ENCODE measurements around the gene ZBTB46.
"Not testable (repeated sequence)": the region's sequence is repeated elsewhere in the genome, so short reads cannot be mapped to it uniquely, and the experiment has no call there.

ZBTB46 gene

GRCh38 chr20:63814891-63815614 is 16.0 kb downstream of the ZBTB46 start:
- DNase-seq = no peak

- no peak for DNase-seq
Measured at GRCh38 chr20:63811491-63811875, 19.6 kb downstream of the ZBTB46 start.

GRCh38 chr20:63810730-63811490 is 20.2 kb downstream of the ZBTB46 start:
- DNase-seq = no peak

GRCh38 chr20:63809856-63810255 is 21.2 kb downstream of the ZBTB46 start:
- no peak for DNase-seq

DNA sequence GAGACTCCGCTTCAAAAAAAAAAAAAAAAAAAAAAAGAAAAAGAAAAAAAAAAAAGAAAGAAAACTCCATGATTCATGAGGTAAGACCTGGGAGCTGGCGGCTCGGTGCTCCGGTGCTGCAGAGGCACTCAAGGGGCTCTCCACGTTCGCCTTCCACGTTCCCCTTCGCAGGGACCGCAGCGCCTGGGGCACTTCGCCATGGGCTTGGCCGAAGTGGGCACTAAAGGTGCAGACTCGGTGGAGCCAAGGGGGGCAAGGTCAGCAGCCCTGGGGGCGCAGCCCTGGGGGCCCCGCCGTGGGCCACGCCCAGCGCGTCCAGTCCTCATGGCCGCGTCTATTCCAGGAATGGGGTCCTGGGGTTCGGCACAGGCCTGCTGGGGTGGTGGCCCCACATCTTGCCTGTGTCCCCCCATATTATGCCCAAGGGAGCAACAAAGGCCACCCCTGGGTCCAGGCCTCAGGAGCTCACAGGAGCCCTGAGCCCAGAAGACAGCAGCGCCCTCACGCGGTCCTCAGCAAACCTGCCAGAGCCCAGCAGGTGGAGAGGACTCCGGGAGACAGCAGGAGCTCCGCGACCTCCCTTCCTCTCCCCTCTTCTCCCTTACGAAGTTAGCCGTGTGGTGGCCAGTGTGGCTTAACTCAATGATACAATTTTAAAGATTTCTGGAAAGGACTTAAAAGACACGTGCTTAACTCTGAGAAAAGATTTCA is 21.9 kb downstream of the ZBTB46 start:
- DNase-seq = no peak

DNA sequence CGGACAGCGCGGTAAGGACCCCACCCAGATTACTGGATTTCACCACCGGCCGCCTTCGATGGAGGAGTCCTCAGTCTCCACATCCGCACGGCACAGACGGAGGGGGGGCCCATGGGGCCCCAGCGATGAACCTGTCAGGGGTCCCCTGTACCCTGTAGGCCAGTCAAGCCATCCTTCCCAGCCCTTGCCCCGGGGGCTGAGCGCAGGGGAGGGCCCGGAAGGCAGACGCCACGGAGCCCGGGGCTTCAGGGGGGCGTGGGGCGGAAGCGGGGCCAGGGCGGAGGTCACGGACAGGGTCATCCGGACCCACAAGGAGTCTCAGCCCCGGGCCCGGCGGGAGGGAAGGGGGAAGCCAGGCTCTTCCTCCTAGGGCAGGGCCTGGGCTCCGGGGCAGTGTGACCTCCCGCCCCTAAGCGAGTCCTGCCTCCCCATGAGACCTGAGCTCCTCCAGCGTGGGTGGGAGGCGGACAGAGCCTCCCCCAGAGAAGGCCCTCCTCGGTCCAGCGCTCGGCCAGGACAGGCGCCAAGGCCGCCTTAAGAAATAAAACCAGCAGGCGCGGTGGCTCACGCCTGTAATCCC is 22.8 kb downstream of the ZBTB46 start:
- no peak for DNase-seq

DNA sequence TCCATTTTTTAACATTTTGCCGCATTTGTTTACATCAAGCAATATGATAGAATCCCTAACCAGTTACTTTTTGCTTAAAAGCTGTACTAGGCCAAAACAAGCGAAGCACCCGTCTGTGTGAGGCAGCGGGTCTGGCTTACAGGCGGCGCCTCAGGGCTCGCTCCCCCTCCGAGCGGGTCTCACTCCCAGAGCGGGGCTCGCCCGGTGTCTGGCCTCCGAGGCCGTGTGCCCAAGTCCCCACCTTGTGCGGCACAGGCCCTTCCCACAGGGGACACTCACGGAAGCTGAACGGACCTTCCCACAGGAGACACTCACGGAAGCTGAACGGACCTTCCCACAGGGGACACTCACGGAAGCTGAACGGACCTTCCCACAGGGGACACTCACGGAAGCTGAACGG is 23.4 kb downstream of the ZBTB46 start:
- no peak for DNase-seq

GRCh38 chr20:63804308-63804636 is 26.8 kb downstream of the ZBTB46 start:
- DNase-seq = no peak

DNA sequence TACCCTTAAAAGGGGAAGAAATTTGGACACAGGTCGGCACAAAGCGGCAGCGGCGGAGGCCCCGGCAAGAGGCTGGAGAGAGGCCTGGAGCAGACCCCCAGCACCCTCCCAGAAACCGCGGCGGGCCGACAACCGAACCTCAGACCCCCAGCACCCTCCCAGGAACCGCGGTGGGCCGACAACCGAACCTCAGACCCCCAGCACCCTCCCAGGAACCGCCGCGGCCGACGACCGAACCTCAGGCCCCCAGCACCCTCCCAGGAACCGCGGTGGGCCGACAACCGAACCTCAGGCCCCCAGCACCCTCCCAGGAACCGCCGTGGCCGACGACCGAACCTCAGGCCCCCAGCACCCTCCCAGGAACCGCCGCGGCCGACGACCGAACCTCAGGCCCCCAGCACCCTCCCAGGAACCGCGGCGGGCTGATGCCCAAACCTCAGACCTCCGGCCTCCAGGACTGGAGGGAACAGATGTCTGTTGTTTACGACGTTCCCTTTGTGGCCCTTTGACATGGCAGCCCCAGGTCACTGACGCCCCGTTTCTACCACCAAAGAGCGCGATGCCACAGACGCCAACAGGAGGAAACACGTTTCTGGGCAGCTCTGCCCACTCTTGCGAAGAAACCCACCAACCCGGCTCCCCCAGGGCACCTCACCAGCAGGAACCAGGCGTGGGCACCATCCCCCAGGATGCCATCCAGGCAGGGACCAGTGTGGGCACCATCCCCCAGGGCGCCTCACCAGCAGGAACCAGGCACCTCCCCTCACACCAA is 28.4 kb downstream of the ZBTB46 start:
- DNase-seq = no peak

DNA sequence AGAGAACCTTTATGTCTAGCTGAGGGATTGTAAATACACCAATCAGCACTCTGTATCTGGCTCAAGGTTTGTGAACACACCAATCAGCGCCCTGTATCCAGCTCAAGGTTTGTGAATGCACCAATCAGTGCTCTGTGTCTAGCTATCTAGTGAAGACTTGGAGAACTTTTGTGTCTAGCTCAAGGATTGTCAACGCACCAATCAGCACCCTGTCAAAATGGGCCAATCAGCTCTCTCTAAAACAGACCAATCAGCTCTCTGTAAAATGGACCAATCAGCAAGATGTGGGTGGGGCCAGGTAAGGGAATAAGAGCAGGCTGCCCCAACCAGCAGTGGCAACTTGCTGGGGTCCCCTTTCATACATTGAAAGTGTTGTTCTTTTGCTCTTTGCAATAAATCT is 29.9 kb downstream of the ZBTB46 start:
- DNase-seq = not testable (repeated sequence)

GRCh38 chr20:63800411-63800810 is 30.7 kb downstream of the ZBTB46 start:
- not testable (repeated sequence) for DNase-seq

DNA sequence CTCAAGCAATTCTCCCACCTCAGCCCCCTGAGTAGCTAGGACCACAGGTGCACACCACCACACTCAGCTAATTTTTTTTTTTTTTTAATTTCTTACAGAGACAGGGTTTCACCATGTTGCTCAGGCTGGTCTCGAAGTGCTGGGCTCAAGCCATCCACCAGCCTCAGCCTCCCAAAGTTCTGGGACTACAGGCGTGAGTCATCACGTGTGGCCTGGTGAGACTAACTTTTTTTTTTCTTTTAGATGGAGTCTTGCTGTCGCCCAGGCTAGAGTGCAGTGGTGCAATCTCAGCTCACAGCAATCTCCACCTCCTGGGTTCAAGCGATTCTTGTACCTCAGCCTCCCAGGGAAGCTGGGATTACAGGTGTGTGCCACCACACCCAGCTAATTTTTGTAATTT is 31.9 kb downstream of the ZBTB46 start:
- not testable (repeated sequence) for DNase-seq

GRCh38 chr20:63797175-63797574 is 33.9 kb downstream of the ZBTB46 start:
- DNase-seq = not testable (repeated sequence)

DNA sequence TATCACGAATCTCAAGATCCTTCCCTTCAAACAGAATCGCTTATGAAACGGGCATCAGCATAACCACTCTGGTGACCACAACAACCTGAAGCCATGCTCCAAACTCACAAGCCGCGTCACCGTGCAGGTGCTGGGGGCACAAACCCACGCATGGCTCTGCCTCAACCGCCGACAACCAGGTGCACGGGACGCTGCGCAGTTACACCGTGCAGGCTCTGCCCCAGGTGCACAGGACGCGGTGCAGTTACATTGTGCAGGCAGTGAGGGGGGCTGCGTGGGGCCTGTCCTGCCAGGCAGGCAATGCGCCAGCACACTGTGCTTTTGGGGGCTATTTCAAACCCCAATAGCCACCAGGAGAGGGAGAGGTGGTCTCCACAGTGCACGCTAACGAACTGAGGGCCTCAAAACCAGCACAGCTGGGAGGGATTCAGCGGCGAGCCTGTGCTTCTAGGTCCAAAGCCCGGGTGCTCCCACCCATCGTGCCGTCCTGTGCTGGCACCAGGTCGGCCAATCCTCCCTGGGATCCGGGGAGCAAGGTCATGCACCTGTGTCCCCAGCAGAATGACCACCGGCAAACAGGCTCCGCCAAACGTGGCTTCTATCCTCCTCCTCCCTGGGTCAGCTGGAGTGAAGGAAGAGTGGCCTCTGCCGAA is 35.8 kb downstream of the ZBTB46 start:
- DNase-seq = no peak

DNA sequence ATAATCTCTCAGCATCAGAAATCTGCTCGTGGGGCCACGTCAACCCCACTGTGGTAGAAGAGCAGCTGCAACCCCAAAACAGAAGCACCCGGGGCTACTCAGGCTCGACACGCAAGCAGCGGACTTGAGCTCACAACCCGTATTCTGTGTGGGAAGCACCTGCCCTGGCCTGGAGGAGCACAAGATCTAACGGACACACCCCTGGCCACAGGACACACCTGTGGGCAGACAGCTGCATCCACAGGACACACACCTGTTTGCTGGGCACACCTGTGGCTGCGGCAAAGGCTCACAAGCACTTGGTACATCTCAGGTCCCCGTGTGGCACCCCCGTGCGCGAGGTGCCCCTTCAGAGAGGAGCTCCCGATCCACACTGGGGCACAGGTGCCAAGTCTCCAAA is 36.5 kb downstream of the ZBTB46 start:
- no peak for DNase-seq

GRCh38 chr20:63792866-63793265 is 38.2 kb downstream of the ZBTB46 start:
- no peak for DNase-seq

DNA sequence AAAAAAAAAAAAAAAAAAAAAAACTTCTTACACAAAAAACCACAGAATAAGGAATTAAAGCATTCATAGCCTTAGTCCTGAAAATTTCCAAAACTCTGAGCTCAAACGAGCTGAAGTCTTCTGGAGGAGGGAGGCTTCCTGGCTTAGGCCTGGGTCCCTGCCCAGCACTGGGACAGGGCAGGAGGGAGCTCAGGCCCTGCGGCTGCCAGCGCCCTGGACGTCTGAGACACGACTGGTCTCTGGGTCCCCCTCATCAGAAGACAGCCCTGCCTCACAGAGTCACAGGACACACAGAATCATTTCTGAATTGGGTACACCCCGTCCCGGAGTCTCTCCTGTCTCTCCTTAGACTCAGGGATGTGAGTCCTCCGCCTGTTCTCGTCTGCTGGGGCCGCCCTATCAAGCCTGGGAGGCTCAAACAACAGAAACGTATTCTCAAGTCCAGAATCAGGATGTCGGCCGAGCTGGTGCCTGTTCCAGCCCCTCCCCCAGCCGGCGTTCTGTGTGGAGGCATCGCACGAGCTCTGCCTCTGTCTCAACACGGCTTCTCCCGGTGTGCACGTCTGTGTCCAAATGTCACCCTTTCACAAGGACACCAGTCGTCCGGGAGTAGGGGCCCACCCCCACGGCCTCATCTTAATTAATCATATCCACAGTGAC is 39.4 kb downstream of the ZBTB46 start:
- no peak for DNase-seq

GRCh38 chr20:63790572-63791168 is 40.4 kb downstream of the ZBTB46 start:
- no peak for DNase-seq

GRCh38 chr20:63789836-63790571 is 41.1 kb downstream of the ZBTB46 start:
- DNase-seq = no peak

- no peak for DNase-seq
Measured at GRCh38 chr20:63787749-63788148, 43.3 kb downstream of the ZBTB46 start.

DNA sequence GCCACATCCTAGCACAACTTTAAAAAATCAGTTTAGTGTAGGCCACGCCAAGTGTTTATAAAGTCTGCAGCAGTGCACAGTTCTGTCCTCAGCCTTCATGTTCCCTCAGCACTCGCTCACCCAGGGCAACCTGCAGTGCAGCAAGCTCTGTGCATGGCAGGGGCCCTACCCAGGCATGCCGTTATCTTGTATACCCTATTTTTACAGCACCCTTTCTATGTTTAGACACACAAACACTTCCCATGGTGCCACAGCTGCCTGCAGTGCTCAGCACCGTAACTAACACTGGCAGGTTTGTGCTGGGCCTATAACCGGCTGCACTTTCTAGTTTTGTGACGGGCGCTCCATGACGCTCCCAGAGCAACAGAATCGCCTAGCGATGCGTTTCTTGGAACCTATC is 43.8 kb downstream of the ZBTB46 start:
- DNase-seq = no peak
